GM18498 (cell line): ENCODE results near the gene ACOT6.
"Not testable (repeated sequence)": the region's sequence is repeated elsewhere in the genome, so short reads cannot be mapped to it uniquely, and the experiment has no call there.

Experiments
- ATAC-seq: cut with Tn5 transposase; IDR thresholded peaks from one replicate; pipeline ENCODE4 v1.9.1; 2021; ENCODE audit warnings: mild to moderate bottlenecking, moderate library complexity; ENCODE audit not compliant: unreplicated experiment

Gene ACOT6

GRCh38 chr14:73612339-73613045 lies at the start of gene ACOT6:
Gene ACOT6 (plus strand): TSS chr14:73612517. CDS start chr14:73612572, 55 bp downstream.
- ATAC-seq: peak; percentile 79

GRCh38 chr14:73562696-73563095 lies 49.6 kb upstream of the ACOT6 start:
- not testable (repeated sequence) for ATAC-seq

GRCh38 chr14:73566431-73566830 lies 45.9 kb upstream of the ACOT6 start:
- not testable (repeated sequence) for ATAC-seq

- not testable (repeated sequence) for ATAC-seq
These were observed 45.4 kb upstream of the ACOT6 start for GRCh38 chr14:73566935-73567334.

- ATAC-seq: no peak
These were observed 45.0 kb upstream of the ACOT6 start for GRCh38 chr14:73567358-73567757.

- ATAC-seq: no peak
These were observed 44.1 kb upstream of the ACOT6 start for GRCh38 chr14:73567951-73568885.

- ATAC-seq: not testable (repeated sequence)
These were observed 43.5 kb upstream of the ACOT6 start for GRCh38 chr14:73568886-73569184.

- peak; percentile 63 for ATAC-seq
These were observed 42.9 kb upstream of the ACOT6 start, which contains the start of gene ACOT2 for GRCh38 chr14:73569185-73569958. Gene ACOT2 (plus strand): TSS chr14:73569213. CDS start chr14:73569241, 28 bp downstream.

- ATAC-seq: peak; percentile 45
These were observed 41.4 kb upstream of the ACOT6 start for GRCh38 chr14:73570913-73571312.

GRCh38 chr14:73573034-73573433 lies 39.3 kb upstream of the ACOT6 start:
- not testable (repeated sequence) for ATAC-seq

- ATAC-seq: not testable (repeated sequence)
These were observed 38.6 kb upstream of the ACOT6 start for GRCh38 chr14:73573740-73574139.

- ATAC-seq: not testable (repeated sequence)
These were observed 38.1 kb upstream of the ACOT6 start for GRCh38 chr14:73574251-73574650.

GRCh38 chr14:73576391-73576790 lies 35.9 kb upstream of the ACOT6 start:
- no peak for ATAC-seq

- not testable (repeated sequence) for ATAC-seq
These were observed 35.1 kb upstream of the ACOT6 start for GRCh38 chr14:73577214-73577613.

GRCh38 chr14:73582102-73582979 lies 30.0 kb upstream of the ACOT6 start:
- ATAC-seq: not testable (repeated sequence)

GRCh38 chr14:73588695-73589094 lies 23.6 kb upstream of the ACOT6 start:
- no peak for ATAC-seq

GRCh38 chr14:73589116-73589515 lies 23.2 kb upstream of the ACOT6 start:
- no peak for ATAC-seq

- ATAC-seq: not testable (repeated sequence)
These were observed 21.7 kb upstream of the ACOT6 start for GRCh38 chr14:73590673-73591004.

GRCh38 chr14:73591690-73592449 lies 20.4 kb upstream of the ACOT6 start, which contains the start of gene ACOT4:
Gene ACOT4 (plus strand): TSS chr14:73591873. CDS start chr14:73591960, 87 bp downstream.
- peak; percentile 65 for ATAC-seq
